Gastrocnemius medialis (tissue), 4 donors: ENCODE measurements around the gene C11orf21. TPM values are rescaled to one million over a fixed set of nuclear protein-coding genes. Genes with fewer than 3 reads are reported as not detected.
A peak's percentile ranks its signal among the peaks of the same experiment; 100 is the strongest.

Source experiments
- ATAC-seq, 2 donors: fragments of 150-250 bp; one replicate each; pipeline ENCODE4 v1.9.1; 2016
- DNase-seq, 2 donors: peaks; one replicate each; pipeline ENCODE4 v3.0.0-alpha.2; 2019
- H3K27ac ChIP-seq, 4 donors: fragments of 200-600 bp; sonication (generic); 1 replicate in 1 of 4; 2 replicates in 3 of 4; pipeline ENCODE4 v1.5.1; 2016 to 2018; ENCODE audit warnings: mild to moderate bottlenecking in 2 of 4, moderate library complexity in 1 of 4
- H3K27me3 ChIP-seq, 3 donors: fragments of 200-600 bp; sonication (generic) in 2 of 3; 1 replicate in 1 of 3; 2 replicates in 2 of 3; pipeline versions ENCODE4 v1.5.1 to v1.6.0; 2016 to 2019; ENCODE audit warnings: mild to moderate bottlenecking in 1 of 3, moderate library complexity in 1 of 3
- H3K36me3 ChIP-seq, 2 donors: fragments of 200-600 bp; sonication (generic) in 1 of 2; one replicate each; pipeline ENCODE4 v1.5.1; 2017 to 2018
- H3K4me1 ChIP-seq, 2 donors: fragments of 200-600 bp; sonication (generic) in 1 of 2; one replicate each; pipeline ENCODE4 v1.5.1; 2016 to 2017; ENCODE audit warnings: mild to moderate bottlenecking in 2 of 2
- H3K4me3 ChIP-seq, 4 donors: fragments of 200-600 bp; sonication (generic) in 3 of 4; 1 replicate in 1 of 4; 2 replicates in 3 of 4; pipeline ENCODE4 v1.5.1; 2016 to 2019; ENCODE audit warnings: mild to moderate bottlenecking in 2 of 4
- H3K9me3 ChIP-seq, 3 donors: fragments of 200-600 bp; sonication (generic) in 2 of 3; 1 replicate in 1 of 3; 2 replicates in 2 of 3; pipeline ENCODE4 v1.5.1; 2016 to 2019
- POLR2A ChIP-seq, 2 donors: fragments of 450-650 bp; IDR thresholded peaks; one replicate each; pipeline ENCODE4 v1.6.1; 2017; ENCODE audit warnings: antibody characterized with exemption in 2 of 2, mild to moderate bottlenecking in 2 of 2, moderate library complexity in 2 of 2
- in situ Hi-C, 4 donors: fragments of 200-750 bp; cut with MboI; loops; one replicate each; pipeline versions ENCODE4 v1.15.0 to v1.8.0; 2017; ENCODE audit warnings: low sequenced_read_pairs in 4 of 4
- intact Hi-C: fragments of 100-400 bp; cut with DNase I; formaldehyde crosslinking; loops from one replicate; pipeline ENCODE4 v1.15.1; 2023; ENCODE audit warnings: low total_unique reads
- total RNA-seq, 4 donors: library from RNA; depleted of rRNA; stranded (reverse); fragments of >200 nt; gene quantifications; one replicate each; pipeline versions ENCODE4 v1.1.0 to v1.2.3, GENCODE V29; 2016
- TF ChIP-seq, protein P1 (sequence below), 5 experiments: fragments of 450-650 bp in 3 of 5; fragments of 200-600 bp in 2 of 5; sonication (generic) in 2 of 5; IDR thresholded peaks in 4 of 5; conservative IDR thresholded peaks in 1 of 5; 1 replicate in 4 of 5; 2 replicates in 1 of 5; pipeline ENCODE4 v1.5.1; 2016 to 2019; ENCODE audit warnings: antibody characterized with exemption in 5 of 5, mild to moderate bottlenecking in 3 of 5, moderate library complexity in 3 of 5

The C11orf21 gene
- total RNA-seq, 4 donors from 2014 or later: 0.10 TPM; not detected in 3

DNA sequence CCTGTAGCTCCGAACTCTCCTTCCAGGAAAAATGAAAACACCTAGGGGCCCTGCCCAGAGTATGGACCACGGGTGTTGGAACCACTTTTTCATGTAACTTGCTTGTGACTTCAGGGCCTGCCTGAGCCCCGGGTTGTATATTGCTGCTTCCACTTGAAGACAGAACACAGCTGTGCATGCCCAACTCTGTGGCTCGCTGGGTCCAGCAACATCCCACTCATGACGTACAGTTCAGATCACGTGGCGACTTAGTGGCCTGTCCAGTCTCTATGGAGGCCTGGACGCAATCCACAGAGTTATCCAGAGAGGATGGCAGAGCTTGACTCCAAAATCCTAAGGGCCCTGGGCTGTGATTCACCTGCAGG is 6.8 kb downstream of the C11orf21 start:
- Histone ChIP-seq H3K27ac (no peak overlapping the region), H3K4me1 (no peaks in the 10 kb centered on the region), H3K27me3 (peaks cover 0 to 10% (median 7%) of the 10 kb centered on the region in 3 donors), H3K9me3 (no peaks in the 10 kb centered on the region), H3K36me3 (no peaks in the 10 kb centered on the region), H3K4me3 (no peak overlapping the region)
- peak in 1 of 2 donors; percentile 7 for DNase-seq
- ATAC-seq: no peak
- intact Hi-C loops: no loop called here
- TF ChIP-seq, protein P1, sequence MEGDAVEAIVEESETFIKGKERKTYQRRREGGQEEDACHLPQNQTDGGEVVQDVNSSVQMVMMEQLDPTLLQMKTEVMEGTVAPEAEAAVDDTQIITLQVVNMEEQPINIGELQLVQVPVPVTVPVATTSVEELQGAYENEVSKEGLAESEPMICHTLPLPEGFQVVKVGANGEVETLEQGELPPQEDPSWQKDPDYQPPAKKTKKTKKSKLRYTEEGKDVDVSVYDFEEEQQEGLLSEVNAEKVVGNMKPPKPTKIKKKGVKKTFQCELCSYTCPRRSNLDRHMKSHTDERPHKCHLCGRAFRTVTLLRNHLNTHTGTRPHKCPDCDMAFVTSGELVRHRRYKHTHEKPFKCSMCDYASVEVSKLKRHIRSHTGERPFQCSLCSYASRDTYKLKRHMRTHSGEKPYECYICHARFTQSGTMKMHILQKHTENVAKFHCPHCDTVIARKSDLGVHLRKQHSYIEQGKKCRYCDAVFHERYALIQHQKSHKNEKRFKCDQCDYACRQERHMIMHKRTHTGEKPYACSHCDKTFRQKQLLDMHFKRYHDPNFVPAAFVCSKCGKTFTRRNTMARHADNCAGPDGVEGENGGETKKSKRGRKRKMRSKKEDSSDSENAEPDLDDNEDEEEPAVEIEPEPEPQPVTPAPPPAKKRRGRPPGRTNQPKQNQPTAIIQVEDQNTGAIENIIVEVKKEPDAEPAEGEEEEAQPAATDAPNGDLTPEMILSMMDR (IDR thresholded peaks at IDR 0.05 in 4 of 5, conservative IDR thresholded peaks at IDR 0.05 in 1 of 5): no peak
- TF ChIP-seq POLR2A (IDR thresholded peaks at IDR 0.05): no peak
- in situ Hi-C loops: loop anchor here in 3 of 4 donors (5.0 to 10.0 kb wide), 2 partner anchors 130 to 132 kb away; no protein-coding TSS in a partner anchor

DNA sequence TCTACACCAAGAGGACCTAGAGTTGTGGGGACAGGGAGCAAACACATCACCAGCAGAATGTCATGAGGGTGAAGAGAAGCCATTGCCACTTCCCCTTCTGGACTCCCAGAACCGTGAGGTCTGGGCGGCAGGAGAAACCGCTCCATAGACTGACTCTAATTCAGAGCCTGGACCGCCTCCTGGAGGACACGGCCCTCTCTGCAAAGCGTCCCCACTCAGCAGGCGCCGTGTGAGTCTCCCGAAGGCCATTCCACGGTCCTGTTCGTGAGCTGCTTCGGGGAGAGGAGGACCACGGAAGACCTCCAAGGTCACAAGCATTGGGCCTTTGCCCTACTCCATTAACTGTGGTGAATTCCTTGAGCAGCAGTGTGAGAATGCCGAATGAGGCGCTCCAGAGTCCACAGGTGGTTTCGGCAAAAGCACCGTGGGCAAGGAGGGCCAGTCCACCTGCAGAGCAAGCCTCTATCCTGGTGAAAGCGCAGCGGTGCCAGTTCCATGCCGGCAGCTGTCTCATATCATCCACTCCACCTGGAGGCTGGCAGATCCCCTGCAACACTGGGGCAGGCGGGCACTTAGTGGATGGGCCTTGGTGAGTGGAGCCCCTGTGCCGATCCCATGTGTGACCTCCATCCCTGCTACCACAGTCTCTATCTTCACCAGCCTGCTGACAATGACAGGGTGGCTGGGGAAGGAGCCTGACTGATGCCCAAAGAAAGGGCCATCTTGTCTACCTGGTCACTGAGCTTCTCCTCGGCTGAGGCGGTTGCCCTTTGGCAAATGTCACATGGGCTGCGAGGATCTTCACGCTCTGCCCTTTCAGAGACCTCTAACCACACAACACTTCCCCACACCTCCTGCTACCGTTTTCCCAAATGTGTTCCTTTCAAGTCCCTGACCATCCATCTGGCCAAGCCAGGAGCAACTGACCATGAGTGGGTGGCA is 7.5 kb downstream of the C11orf21 start:
- no peak for ATAC-seq

DNA sequence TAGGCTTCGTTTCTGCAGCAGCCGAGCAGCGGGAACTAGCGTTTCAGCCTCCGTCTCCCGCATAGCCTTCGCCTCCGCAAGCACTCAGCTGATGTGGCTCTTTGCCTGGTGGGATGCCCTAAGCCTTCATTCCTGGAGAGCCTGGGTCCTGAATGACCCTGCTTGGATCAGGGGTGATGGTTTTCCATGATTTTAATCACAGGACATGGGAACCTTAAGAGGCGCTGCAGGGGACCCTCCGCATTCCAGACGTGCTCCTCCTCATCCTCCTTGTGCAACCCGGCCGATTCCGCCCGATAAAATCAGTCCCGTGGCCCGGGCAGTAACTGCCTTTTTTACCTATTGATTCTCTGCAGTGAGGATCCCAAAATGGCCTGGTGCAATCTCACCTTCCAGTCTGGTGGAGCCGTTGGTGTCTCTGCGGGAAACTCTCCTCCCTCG is 8.2 kb downstream of the C11orf21 start:
- intact Hi-C loops (no loop called here), in situ Hi-C loops (loop anchor here in 2 of 4 donors (10.0 kb wide), 1 partner anchor 131 kb away; no protein-coding TSS in a partner anchor)
- H3K4me1 ChIP-seq: no peaks in the 10 kb centered on the region
- H3K27me3 ChIP-seq: peaks cover 0 to 16% (median 11%) of the 10 kb centered on the region in 3 donors
- DNase-seq: no peak
- TF ChIP-seq, protein P1 (IDR thresholded peaks at IDR 0.05 in 4 of 5, conservative IDR thresholded peaks at IDR 0.05 in 1 of 5): no peak
- TF ChIP-seq POLR2A (IDR thresholded peaks at IDR 0.05): no peak
- no peak overlapping the region for H3K27ac ChIP-seq
- no peak overlapping the region for H3K4me3 ChIP-seq
- H3K9me3 ChIP-seq: no peaks in the 10 kb centered on the region
- ATAC-seq: no peak
- no peaks in the 10 kb centered on the region for H3K36me3 ChIP-seq

More for the DNA sequence above, 7.5 kb downstream of the C11orf21 start:
- Histone ChIP-seq H3K9me3 (no peaks in the 10 kb centered on the region), H3K36me3 (no peaks in the 10 kb centered on the region), H3K4me1 (no peaks in the 10 kb centered on the region), H3K4me3 (no peak overlapping the region), H3K27me3 (peaks cover 0 to 15% (median 11%) of the 10 kb centered on the region in 3 donors), H3K27ac (no peak overlapping the region)
- in situ Hi-C loops (loop anchor here in 2 of 4 donors (10.0 kb wide), 1 partner anchor 131 kb away; no protein-coding TSS in a partner anchor), intact Hi-C loops (no loop called here)
- DNase-seq: no peak
- TF ChIP-seq POLR2A (IDR thresholded peaks at IDR 0.05): no peak
- TF ChIP-seq, protein P1 (IDR thresholded peaks at IDR 0.05 in 4 of 5, conservative IDR thresholded peaks at IDR 0.05 in 1 of 5): no peak

DNA sequence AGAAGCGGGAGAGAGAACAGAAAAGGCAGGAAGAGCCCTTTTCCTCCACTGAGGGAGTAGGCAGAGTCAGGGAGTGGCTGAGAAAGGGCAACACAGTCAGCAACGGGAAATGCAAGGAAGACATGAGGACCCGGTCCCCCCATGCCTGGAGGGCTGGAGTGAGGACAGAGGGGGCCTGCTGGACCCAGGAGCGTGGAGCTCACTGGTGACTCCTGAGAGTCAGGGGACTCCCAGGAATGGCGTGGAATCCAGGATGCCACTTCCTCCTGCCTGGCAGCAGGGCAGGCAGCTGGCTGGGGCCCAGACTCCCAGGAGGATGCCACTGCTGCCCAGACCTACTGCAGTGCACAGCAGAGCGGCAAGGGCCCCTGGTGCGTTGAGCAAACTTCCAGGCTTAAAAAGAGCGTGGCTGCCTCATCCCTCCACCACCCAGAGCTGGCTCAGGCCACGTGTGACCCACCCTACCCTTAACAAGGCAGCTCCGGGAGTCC is 11.3 kb downstream of the C11orf21 start:
- H3K27ac ChIP-seq: no peak overlapping the region
- intact Hi-C loops: no loop called here
- peaks cover 0 to 17% (median 16%) of the 10 kb centered on the region in 3 donors for H3K27me3 ChIP-seq

More for the DNA sequence above, 11.3 kb downstream of the C11orf21 start:
- Histone ChIP-seq H3K36me3 (no peaks in the 10 kb centered on the region), H3K9me3 (no peaks in the 10 kb centered on the region), H3K4me1 (no peaks in the 10 kb centered on the region), H3K4me3 (no peak overlapping the region)
- in situ Hi-C loops: loop anchor here in 2 of 4 donors (10.0 kb wide), 1 partner anchor 134 kb away; no protein-coding TSS in a partner anchor
- TF ChIP-seq, protein P1 (IDR thresholded peaks at IDR 0.05 in 4 of 5, conservative IDR thresholded peaks at IDR 0.05 in 1 of 5): no peak
- no peak for TF ChIP-seq POLR2A (IDR thresholded peaks at IDR 0.05)
- no peak for ATAC-seq
- DNase-seq: no peak
